Measurements from ENCODE around the gene IL16. TPM values are rescaled to one million over a fixed set of nuclear protein-coding genes. Genes with fewer than 3 reads are reported as not detected.
A peak's percentile ranks its signal among the peaks of the same experiment; 100 is the strongest.

The IL16 gene
- total RNA-seq, 1 donor from 2014 or later: 2.5 TPM

DNA sequence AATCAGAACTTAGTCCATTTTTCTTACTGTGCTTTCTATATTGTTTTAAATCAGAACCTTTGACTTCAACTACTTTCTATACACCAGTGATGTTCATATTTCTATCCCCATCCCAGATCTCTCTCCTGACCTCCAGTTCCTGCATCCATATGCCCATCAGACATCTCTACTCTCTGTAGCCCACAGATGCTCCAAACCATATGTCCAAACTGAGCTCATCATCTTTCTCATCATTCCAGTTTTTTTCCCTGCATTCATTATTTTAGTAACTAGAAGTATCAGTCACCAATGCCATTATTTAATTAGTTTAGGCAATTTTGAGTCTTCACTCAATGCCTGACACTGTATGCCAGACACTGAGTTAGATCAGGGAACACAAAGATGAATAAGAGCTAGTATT lies 25.4 kb upstream of the IL16 start:
- DNase-seq (ENCODE audit: low spot score): no peak
- intact Hi-C loops (cut with DNase I): no loop called here

- DNase-seq (ENCODE audit: low spot score): no peak
- intact Hi-C loops (cut with DNase I): no loop called here
These were observed 22.4 kb upstream of the IL16 start for GRCh38 chr15:81174125-81174791.

- DNase-seq (ENCODE audit: low spot score): no peak
- intact Hi-C loops (cut with DNase I): no loop called here
These were observed 21.8 kb upstream of the IL16 start for GRCh38 chr15:81174792-81175327.

- no peak for DNase-seq (ENCODE audit: low spot score)
- intact Hi-C loops (cut with DNase I): no loop called here
These were observed 21.2 kb upstream of the IL16 start for GRCh38 chr15:81175496-81175895.

DNA sequence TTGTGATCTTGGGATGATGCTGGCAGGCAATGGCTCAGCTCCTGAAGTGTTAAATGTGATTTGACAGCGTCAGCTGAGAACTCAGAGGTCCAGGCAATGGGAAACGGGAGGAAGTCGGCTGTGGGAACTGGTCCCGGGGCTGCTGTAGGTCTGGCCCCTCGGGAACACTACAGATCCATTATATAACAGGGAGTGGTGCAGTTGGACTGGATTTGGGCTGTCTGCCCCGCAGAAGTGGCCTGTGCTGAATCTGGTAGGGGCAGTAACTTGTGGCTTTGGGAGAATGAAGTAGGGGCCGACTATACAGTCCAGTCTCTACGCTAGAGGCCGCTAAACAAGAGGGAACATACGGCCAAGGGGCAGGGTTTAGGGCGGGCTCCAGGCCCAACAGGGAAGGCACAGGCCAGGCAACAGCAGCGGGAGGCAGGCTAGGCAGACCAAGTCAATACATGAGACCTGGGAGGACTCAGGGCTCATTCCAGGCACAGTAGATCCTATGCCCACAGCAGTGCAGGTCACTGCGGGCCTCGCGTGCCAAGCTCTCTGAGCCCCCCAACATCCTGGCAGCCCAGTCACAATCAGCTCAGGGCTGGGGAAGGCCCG lies 20.3 kb upstream of the IL16 start:
- no peak for DNase-seq (ENCODE audit: low spot score)
- intact Hi-C loops (cut with DNase I): no loop called here

GRCh38 chr15:81178365-81178764 lies 18.3 kb upstream of the IL16 start:
- intact Hi-C loops (cut with DNase I): no loop called here
- DNase-seq (ENCODE audit: low spot score): no peak

DNA sequence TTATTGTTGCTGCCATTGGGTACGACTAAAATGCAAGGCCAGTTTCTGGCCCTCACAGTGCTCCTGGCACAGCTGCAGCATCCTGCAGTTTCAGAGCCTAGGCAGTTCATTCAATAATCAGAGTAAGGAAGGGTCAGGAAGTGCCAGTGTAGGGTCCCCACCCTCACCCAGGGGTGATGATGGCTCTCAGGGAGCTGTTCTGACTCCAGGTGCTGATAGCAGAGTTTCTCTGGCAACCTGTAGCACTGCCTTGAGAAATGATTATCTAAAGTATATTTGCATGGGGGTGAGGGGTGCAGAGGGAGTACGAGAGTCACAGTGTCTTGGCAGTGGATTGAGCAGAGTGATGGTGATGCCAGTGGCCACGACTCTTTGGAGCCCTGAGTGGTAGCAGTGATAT lies 15.5 kb upstream of the IL16 start:
- DNase-seq (ENCODE audit: low spot score): no peak
- intact Hi-C loops (cut with DNase I): no loop called here

GRCh38 chr15:81182031-81182755 lies 14.5 kb upstream of the IL16 start:
- intact Hi-C loops (cut with DNase I): no loop called here
- no peak for DNase-seq (ENCODE audit: low spot score)

DNA sequence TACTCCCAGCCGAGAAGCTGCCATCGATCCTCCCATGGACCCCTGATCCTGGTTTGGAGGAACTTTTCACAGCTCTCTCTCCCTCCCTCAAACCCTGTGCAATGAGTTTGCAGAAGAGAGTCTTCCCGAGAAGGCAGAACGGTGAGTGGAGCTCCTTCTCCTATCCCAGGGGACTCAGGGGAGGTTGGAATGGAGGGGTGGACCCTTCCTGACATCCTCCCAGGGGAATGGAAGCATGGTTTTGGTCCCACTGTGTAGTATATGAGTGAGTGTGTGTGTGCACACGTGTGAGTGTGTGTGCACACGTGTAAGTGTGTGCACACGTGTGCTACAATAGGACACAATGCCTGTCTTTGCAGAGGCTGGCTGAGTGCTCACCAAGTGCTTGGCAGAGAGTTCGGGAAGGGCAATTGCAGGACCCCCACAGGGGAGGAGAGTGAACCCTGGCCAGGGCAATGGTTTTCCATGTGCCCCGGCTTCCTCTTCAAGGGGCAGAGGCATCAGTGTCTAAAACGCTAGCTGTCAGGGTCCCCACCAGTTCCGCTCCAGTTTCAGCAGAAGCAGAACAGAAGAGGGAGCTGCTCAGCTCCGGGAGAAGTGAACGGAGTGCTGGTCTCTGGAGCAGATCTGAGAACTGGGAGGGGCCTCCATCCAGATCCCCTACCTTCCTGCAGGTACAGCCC lies 13.8 kb upstream of the IL16 start:
- DNase-seq (ENCODE audit: low spot score): no peak
- intact Hi-C loops (cut with DNase I): no loop called here

GRCh38 chr15:81183439-81183775 lies 13.3 kb upstream of the IL16 start:
- no peak for DNase-seq (ENCODE audit: low spot score)
- intact Hi-C loops (cut with DNase I): no loop called here

- DNase-seq (ENCODE audit: low spot score): no peak
- intact Hi-C loops (cut with DNase I): no loop called here
These were observed 12.5 kb upstream of the IL16 start for GRCh38 chr15:81184188-81184587.

DNA sequence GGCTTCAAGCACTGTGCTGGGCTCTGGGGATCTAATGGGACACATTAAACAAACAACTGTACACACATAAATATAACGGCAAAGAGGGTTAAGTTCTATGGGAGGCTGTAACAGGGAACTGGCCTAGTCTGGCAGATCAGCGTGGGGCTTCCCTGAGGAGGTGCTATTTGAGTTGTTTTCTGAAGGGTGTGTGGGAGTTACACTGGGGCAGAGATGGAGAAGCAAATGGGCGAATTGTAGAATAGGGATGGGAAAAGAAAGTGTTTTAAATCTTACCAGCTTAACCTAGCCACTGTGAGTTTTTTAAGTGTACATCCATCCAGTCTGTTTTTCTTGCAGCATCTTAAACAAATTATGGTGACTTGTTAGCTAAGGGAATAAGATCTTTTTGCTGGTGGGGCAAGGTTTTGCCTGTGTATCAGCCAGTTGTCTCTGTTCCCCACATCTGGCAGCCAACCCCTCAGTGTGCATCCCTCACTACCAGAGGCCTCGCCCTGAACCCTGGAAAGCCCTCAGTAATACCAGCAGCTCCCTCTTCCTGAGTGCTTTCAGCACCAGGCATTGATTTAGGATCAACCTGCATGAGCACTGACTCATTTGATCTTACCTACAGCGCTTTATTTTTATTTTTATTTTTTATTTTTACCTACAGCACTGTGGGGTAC lies 10.9 kb upstream of the IL16 start:
- intact Hi-C loops (cut with DNase I): no loop called here
- no peak for DNase-seq (ENCODE audit: low spot score)

DNA sequence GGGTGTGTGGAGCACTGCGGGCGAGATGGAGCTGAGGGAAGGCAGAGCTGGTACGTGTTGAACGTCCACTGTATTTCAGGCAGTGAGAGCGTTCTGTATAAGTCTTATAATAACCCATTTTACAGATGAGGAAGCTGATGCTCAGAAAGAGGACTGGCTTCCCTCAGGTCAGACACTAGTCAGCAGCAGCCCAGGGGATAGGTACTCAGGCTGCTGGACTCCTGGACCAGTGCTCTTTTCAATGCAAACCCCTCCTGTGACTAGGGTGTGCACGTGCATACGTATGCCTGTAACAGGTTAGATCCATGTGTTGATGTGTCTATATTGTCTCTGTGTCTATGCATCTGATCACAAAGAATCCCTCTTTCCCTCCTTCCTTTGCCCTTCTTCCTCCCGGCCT lies 8.3 kb upstream of the IL16 start:
- intact Hi-C loops (cut with DNase I): no loop called here
- DNase-seq (ENCODE audit: low spot score): no peak

DNA sequence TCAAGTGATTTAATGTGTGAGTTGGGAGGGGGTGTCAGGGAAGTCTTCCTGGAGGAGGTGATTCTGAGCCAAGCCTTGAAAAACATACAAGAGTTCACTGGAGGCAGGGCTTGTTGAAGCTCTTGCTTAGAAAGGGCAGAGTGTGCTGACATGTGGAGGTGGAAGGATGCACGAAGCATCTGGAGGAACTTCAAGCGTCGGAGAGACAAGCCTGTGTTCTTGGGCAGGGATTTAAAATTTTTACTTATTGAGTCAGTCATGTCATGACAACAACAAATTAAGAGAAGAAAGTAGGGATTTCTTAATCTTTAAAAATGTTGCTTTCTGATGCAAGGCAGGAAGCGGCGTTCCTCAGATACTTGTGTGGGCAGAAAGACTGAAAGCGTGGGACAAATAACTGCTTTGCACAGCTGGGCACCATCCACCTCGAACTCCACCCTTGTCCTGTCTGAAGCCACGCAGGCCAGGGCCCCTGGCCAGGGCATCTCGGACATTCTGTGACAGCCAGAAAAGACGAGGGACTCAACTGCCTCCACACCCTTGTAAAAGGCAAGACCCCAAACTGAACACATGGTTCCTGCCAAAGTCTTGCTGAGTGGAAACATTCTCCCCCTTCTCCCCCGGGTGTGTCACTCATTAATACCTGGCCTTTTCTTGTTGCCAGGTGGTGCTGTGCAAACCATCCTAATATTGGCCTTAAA lies 6.9 kb upstream of the IL16 start:
- intact Hi-C loops (cut with DNase I): loop anchor here (5.0 kb wide), 1 partner anchor 38 kb away; no protein-coding TSS in a partner anchor
- DNase-seq (ENCODE audit: low spot score): no peak

GRCh38 chr15:81190922-81191507 lies 5.7 kb upstream of the IL16 start:
- intact Hi-C loops (cut with DNase I): loop anchor here (5.0 kb wide), 1 partner anchor 36 kb away; no protein-coding TSS in a partner anchor
- no peak for DNase-seq (ENCODE audit: low spot score)

- intact Hi-C loops (cut with DNase I): loop anchor here (5.0 kb wide), 1 partner anchor 36 kb away; no protein-coding TSS in a partner anchor
- DNase-seq (ENCODE audit: low spot score): no peak
These were observed 5.0 kb upstream of the IL16 start for GRCh38 chr15:81191701-81192100.

GRCh38 chr15:81194723-81195122 lies 2.0 kb upstream of the IL16 start:
- intact Hi-C loops (cut with DNase I): loop anchor here (5.0 kb wide), 1 partner anchor 33 kb away; no protein-coding TSS in a partner anchor
- no peak for DNase-seq (ENCODE audit: low spot score)

GRCh38 chr15:81195339-81195864 lies 1.3 kb upstream of the IL16 start:
- intact Hi-C loops (cut with DNase I): no loop called here
- DNase-seq (ENCODE audit: low spot score): peak; percentile 19
